ENCODE measurements around the gene NPLOC4. TPM values are rescaled to one million over a fixed set of nuclear protein-coding genes. Genes with fewer than 3 reads are reported as not detected.

Gene NPLOC4
- total RNA-seq, 1 donor from 2014 or later, result 87.5 TPM

DNA sequence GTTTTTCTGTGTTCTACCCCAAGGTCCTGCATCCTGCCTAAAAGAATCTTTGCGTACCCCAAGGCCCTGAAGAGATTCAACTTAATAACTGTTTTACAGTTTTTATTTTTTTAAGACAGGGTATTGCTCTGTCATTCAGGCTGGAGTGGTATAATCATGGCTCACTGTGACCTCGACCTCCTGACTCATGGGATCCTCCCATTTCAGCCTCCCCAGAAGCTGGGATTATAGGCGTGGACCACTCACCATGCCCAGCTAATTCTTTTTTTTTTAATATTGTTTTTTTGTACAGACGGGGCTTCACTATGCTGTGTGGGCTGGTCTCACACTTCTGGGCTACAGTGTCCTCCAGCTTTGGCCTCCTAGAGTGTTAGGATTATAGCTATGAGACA, 75.4 kb downstream of the NPLOC4 start:
- H3K4me3 ChIP-seq, result no peak overlapping the region
- TF ChIP-seq, protein P1, sequence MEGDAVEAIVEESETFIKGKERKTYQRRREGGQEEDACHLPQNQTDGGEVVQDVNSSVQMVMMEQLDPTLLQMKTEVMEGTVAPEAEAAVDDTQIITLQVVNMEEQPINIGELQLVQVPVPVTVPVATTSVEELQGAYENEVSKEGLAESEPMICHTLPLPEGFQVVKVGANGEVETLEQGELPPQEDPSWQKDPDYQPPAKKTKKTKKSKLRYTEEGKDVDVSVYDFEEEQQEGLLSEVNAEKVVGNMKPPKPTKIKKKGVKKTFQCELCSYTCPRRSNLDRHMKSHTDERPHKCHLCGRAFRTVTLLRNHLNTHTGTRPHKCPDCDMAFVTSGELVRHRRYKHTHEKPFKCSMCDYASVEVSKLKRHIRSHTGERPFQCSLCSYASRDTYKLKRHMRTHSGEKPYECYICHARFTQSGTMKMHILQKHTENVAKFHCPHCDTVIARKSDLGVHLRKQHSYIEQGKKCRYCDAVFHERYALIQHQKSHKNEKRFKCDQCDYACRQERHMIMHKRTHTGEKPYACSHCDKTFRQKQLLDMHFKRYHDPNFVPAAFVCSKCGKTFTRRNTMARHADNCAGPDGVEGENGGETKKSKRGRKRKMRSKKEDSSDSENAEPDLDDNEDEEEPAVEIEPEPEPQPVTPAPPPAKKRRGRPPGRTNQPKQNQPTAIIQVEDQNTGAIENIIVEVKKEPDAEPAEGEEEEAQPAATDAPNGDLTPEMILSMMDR (IDR thresholded peaks at IDR 0.05; ENCODE audit: borderline replicate concordance), result no peak
- H3K36me3 ChIP-seq, result peaks cover 92% of the 10 kb centered on the region
- H3K9me3 ChIP-seq (replicated peaks), result no peaks in the 10 kb centered on the region
- no peaks in the 10 kb centered on the region for H3K27me3 ChIP-seq (ENCODE audit: low read depth)
- H3K27ac ChIP-seq (replicated peaks), result peak overlapping the region; percentile 37
- intact Hi-C loops (cut with micrococcal nuclease), result no loop called here
- H3K4me1 ChIP-seq, result peaks cover 63% of the 10 kb centered on the region
- no peak for DNase-seq

DNA sequence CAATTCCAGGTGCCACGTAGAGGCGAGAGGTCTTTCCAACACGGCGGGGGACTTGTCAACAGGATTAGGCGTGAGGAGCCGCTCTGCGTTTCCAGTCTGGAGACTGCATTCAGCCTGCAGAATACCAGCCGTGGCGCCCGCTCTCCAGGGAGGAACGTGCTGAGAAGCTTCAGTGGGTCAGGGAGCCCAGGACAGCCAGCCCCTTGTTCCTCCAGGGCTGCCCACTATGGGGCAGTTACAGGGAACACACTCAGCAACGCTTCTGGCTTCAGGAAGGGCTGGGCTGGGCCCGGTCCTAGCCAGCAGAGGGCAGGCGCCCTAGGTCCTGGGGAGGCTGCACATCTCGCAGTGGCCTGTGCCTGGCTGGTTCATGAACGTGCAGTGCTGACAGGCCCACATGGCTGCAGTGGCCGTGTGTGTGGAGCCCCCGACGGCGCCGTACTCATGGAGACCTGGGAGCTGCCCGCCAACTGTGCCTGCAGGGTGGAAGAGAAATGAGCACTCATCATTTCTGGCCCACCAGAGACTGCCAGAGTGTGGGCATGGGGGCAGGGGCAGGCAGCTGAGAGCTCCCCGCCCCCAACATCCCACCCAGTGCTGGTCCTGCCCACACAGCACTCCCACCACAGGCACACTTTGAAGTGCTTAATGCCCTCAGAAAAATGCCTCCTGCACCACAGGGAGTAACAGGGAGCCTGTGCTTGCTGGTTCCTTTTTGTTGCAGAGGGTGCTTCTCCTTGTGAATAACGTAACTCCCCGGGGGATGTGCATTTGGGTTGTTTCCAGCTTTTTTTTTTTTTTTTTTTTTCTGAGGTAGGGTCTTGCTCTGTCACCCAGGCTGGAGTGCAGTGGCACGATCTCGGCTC, 77.7 kb downstream of the NPLOC4 start:
- DNase-seq, result peak; percentile 52
- TF ChIP-seq, protein P1 (IDR thresholded peaks at IDR 0.05; ENCODE audit: borderline replicate concordance), result peak; percentile 60
- H3K27ac ChIP-seq (replicated peaks), result peak overlapping the region; percentile 83
- H3K4me1 ChIP-seq, result peaks cover 70% of the 10 kb centered on the region
- no peaks in the 10 kb centered on the region for H3K27me3 ChIP-seq (ENCODE audit: low read depth)
- no peak overlapping the region for H3K4me3 ChIP-seq
- H3K36me3 ChIP-seq, result peaks cover 69% of the 10 kb centered on the region
- no peaks in the 10 kb centered on the region for H3K9me3 ChIP-seq (replicated peaks)
- intact Hi-C loops (cut with micrococcal nuclease), result no loop called here

DNA sequence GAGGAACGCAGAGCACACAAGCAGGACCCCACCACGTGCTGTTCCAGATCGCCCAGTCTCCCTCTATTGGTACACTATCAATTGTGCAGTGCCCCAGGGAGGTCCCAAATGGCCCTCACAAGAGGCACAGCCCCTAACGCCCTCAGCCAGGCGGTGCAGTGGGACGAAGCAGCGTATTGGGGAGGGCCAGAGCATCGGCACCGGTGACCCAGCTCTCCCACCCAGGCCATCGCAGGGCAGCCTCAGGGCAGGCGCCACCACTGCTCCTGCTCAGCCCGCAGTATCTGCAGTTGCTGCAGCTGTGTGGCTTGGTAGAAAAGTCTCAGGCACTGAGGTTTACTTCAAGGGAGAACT, 78.8 kb downstream of the NPLOC4 start:
- peaks cover 58% of the 10 kb centered on the region for H3K36me3 ChIP-seq

DNA sequence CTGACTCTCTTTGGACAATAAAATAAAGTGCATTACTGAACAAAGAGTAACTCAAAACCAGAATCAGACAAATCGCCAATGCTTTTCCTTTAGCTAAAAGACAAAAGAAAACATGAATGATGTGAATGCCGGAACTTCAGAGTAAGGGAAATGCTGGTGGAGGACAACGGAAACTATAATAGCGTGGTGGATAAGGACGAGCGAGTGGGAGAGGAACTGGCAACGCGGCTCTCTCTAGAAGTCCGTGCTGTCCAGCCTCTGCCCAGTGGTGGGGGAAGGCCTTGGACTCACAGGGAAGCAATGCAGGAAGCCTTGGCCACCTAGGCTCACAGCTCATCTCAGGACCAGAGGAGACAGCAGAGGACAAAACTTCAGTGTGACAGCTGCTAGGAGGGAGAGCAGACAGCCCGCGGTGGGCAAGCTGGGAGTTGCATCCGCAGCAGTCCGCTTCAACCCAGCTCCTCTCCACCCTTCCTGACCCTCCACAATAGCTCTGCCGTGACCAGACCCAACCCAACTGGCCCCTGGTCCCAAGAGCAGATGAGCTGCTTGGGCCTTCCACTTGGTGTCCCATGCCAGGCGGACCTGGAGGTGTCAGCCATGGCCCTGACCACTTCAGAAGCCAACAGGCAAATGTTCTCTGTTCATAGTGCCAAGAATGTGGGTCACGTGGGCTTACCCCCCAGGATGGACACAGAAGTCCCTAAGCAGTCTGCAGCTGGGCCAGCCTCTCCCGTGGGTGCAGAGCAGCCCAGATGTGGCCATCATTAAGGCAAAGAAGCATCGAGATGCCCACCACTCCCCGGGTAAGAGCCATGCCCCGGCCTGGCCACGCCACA, 79.4 kb downstream of the NPLOC4 start:
- Histone ChIP-seq H3K4me3 (no peak overlapping the region), H3K4me1 (peaks cover 87% of the 10 kb centered on the region), H3K27me3 (ENCODE audit: low read depth) (no peaks in the 10 kb centered on the region), H3K27ac (replicated peaks) (peak overlapping the region; percentile 83), H3K36me3 (peaks cover 52% of the 10 kb centered on the region), H3K9me3 (replicated peaks) (no peaks in the 10 kb centered on the region)
- no peak for DNase-seq
- intact Hi-C loops (cut with micrococcal nuclease), result no loop called here
- TF ChIP-seq, protein P1 (IDR thresholded peaks at IDR 0.05; ENCODE audit: borderline replicate concordance), result no peak

More for the DNA sequence above, 78.8 kb downstream of the NPLOC4 start:
- no peak for DNase-seq
- Histone ChIP-seq H3K27me3 (ENCODE audit: low read depth) (no peaks in the 10 kb centered on the region), H3K27ac (replicated peaks) (peak overlapping the region; percentile 83), H3K9me3 (replicated peaks) (no peaks in the 10 kb centered on the region), H3K4me3 (no peak overlapping the region), H3K4me1 (peaks cover 81% of the 10 kb centered on the region)
- intact Hi-C loops (cut with micrococcal nuclease), result no loop called here
- TF ChIP-seq, protein P1 (IDR thresholded peaks at IDR 0.05; ENCODE audit: borderline replicate concordance), result no peak

DNA sequence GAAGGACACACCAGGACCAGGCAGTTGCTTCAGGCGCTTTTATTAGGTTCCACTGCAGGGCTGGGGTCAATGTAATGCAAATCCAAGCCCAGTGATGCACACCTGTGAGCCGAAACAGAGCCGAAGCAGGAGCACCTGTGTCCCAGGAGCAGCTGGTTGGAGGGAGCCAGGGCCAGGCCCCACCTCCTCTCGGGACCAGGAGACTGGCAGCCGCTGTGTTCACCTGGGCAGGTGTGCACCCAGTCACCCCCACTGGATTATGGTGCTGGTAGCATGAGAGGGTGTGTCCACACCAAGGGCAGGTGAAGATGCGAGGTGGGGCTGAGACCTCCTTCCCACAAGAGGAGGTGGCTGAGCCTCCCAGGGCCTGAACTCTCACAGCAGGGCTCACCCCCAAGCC, 80.0 kb downstream of the NPLOC4 start:
- peak overlapping the region; percentile 83 for H3K27ac ChIP-seq (replicated peaks)

More for the DNA sequence above, 80.0 kb downstream of the NPLOC4 start:
- Histone ChIP-seq H3K4me3 (no peak overlapping the region), H3K27me3 (ENCODE audit: low read depth) (no peaks in the 10 kb centered on the region), H3K4me1 (peaks cover 92% of the 10 kb centered on the region), H3K36me3 (peaks cover 46% of the 10 kb centered on the region), H3K9me3 (replicated peaks) (no peaks in the 10 kb centered on the region)
- intact Hi-C loops (cut with micrococcal nuclease), result no loop called here
- TF ChIP-seq, protein P1 (IDR thresholded peaks at IDR 0.05; ENCODE audit: borderline replicate concordance), result no peak
- no peak for DNase-seq
